NCI-H82 (cell line): ENCODE data around the gene RAI1.

ENCODE experiments used
- DNase-seq: peaks from one replicate; lab custom pipeline; 2025; lab: John Stamatoyannopoulos, UW

RAI1 gene

DNA sequence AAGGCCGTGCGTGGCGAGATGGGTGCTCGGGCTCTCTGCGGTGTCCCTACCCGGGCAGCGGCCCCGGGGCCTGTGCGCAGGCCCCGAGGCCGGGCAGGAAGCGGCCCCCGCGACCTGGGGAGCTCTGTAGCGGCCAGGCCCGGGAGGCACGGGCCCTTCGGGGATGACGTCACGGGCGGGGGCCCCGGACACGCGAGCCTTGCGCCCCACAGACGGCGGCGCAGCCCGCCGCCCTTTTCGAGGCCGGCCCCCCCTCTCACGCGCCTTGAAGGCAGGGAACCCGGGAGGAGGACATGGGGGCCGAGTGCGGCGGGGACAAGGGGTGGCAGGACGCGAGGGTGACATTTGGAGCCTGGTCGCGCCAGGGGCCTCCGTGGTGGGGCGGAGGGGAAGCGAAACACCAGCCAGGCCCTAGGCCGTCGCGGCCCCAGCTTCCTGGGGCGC is 1.1 kb downstream of the RAI1 start:
- peak; percentile 70 for DNase-seq

DNA sequence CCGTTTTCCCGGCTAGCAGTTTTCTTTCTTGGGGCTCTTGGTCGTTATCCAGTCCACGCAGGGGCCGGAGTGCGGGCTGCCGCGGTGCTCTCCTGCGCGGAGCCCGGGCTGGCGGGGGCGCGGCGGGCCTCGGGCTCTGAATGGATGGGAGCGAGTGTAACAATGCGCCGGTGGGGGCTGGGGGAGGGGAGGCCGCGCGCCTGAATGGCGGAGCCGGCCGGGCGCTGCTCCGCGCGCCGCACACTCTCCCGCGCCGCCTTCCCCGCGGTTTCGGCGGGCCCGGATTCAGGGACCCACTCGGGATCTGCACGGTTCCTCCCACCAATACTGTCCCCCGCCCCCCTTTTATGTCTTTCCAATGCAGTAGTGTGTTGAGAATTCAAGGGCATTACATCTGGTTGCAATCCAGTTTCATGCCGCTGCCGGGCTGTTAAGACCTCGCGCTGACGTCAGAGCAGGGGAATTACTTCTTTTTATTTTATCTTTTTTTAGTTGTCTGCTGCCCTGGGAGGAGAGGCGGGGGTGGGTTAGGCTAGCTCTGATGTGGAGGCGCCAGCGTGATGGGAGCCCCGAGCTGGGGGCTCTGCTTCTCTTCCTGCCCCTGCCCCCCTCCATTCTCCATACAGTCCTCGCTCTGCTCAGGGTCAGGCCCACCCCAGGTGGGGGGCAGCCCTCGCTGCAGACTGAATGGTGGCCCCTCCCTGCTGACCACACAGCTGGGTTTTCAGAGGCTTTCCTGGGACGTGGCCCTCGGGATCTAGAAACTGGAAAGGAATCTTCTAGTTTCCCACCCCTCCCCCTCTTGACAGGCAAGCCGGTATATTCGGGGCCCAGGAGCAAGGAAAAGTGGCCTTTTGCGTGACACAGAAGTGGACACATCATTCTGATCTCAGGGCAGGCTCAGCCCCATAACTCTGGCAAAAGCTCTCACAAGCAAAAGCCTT is 1.8 kb downstream of the RAI1 start:
- DNase-seq = peak; percentile 81

DNA sequence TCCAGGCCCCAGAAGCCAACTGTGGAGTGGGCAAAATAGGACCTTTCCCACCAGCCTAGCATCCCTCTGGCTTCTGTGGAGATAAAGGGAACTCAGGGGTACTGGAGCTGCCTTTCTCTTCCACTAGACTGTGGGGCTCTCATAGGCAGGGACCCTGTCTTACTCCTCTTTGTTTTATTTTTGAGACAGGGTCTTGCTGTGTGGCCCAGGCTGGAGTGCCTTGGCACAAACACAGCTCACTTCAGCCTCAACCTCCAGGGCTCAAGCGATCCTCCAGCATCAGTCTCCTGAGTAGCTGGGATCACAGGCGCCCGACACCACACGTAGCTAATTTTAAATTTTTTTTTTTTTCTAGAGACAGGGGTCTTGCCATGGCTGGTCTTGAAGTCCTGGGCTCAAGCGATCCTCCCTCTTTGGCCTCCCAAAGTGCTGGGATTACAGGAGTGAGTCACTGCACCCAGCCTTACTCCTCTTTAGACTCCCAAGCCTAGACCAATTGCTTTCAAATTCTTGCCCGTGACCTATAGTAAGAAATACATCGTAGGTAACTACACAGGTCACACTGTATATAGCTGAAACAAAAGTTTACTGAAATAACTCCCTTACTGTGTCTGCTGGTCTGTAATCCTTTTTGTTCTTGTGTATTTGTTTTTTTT is 2.6 kb downstream of the RAI1 start:
- no peak for DNase-seq

DNA sequence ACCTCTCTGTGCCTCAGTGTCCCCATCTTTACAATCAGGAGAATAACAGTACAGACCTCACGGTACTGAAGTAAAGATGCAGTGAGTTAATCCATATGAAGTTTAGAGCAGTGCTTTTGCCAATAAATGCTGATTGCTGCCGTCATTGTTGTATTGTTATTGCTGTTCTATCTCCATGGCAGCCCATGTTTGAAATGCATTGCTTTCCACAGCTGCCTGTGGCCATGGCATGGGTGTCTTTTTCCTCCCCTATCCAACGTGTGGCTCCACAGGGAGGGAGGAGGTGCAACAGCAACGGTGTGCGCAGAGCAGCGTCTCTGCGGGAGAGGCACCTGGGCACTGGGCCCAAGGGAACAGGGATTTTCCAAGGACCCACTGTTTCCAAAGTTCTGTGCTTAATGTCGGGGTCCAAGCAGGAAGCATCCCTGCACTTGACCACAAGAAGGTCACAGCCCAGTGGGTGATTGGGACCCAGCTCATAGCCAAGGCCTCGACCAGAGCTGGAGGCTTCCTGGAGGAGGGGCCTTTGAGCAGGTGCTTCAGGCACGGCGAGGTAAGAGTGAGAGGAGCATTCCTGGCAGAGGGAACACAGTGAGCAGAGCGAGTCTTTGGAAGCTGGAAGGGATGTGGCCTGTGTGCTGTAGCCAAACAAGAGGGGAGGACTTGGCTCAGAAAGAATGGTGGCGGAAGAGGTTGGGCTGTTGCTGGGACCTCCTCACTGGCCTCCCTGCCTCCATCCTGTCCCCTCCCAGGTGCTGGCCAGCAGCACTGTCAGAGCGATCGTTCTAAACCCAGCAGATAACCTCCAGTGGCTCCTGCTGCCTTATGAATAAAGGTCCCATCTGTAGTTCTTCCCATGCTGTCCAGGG is 3.9 kb downstream of the RAI1 start:
- DNase-seq = no peak

DNA sequence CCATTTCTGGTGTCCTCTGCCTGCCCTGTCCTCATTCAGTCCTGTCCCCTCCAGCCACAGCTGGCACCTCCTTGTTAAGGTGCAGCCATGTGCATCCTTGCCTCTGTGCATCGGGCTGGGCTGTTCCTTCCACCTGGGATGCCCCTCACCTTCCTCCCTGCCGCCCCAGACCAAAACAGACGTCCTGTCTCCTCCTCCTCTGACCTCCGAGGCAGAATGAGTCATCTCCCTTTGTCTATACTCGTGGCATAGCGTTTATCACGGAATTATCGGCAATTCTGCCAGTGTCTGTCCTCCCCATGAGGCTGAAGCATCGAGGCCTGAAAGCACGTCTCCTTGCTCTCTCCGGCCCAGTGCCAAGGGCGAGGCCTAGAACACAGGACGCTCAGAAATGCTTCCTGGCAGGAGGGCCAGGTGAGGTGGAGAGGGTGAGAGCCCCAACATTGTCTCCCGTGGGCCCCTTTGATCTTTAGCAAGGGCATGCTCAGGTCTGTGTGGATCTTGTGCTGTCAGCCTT is 4.6 kb downstream of the RAI1 start:
- DNase-seq = no peak

DNA sequence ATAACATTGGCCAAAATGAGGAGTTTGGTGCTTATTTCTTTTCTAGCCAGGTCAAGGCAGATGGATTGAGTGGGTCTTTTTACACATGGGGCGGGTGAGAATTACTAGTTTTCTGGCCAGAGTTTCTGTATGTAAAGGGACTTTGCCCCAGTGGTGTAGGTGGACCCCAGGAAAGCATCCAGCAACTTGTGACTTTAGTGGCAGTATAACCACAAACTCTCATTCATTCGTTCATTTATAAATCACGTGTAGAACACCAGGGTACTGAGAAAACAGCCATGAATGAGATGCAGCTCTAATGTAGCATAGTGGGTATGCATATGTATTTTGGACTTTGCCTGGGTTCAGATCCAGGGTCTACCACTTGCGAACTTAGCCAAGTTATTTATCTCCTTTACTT is 8.1 kb downstream of the RAI1 start:
- no peak for DNase-seq

DNA sequence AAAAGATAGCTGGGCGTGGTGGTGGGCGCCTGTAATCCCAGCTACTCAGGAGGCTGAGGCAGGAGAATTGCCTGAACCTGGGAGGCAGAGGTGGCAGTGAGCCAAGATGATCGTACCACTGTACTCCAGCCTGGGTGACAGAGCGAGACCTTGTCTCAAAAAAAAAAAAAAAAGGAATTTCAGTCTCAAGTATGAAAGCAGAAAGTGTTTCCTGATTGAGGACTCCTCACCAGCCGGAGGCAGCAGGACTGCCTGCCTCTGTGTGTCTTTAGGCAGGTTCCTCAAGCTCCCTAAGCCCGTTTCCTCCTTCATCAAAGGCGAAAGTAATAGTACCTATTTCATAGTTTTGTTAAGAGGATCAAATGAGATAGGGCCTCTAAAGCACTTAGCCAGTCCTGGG is 9.0 kb downstream of the RAI1 start:
- DNase-seq = peak; percentile 50

DNA sequence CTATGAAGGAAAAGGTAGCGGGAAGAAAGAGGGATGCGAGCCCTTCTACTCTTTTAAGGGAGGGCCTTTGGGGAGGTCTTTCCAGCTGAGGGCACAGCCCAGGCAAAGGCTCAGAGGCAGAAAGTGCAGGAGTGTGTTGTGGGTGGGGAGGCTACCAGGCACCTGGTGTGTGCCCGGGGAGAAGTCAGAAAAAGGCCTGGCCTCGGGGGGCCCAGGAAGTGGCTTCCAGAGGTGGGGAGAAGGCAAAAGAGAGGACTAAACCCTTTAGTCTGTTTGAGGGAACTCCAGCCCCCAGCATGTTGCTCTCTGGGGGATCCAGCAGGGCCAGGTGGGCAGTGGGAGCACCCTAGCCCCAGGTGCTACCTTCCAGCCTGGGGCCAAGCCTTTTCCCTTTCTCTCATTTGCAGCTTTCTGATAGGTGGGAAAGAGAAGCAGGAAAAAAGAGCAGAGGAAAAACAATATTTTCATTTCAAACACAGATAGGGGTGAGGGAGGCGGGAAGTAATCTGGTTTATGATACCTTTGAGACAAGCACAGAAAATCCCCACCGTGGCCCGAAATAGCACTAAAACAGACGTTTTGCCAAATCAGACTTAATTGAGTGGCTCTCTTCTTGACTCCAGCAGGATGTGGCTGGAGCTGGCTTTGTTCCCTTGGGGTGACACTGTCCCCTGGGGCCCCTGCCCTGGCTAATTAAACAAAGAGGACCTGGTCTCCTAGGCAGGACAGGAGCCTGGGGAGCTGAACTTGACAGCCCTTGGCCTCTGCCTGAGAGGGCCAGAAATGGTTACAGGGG is 10.4 kb downstream of the RAI1 start:
- DNase-seq = no peak

DNA sequence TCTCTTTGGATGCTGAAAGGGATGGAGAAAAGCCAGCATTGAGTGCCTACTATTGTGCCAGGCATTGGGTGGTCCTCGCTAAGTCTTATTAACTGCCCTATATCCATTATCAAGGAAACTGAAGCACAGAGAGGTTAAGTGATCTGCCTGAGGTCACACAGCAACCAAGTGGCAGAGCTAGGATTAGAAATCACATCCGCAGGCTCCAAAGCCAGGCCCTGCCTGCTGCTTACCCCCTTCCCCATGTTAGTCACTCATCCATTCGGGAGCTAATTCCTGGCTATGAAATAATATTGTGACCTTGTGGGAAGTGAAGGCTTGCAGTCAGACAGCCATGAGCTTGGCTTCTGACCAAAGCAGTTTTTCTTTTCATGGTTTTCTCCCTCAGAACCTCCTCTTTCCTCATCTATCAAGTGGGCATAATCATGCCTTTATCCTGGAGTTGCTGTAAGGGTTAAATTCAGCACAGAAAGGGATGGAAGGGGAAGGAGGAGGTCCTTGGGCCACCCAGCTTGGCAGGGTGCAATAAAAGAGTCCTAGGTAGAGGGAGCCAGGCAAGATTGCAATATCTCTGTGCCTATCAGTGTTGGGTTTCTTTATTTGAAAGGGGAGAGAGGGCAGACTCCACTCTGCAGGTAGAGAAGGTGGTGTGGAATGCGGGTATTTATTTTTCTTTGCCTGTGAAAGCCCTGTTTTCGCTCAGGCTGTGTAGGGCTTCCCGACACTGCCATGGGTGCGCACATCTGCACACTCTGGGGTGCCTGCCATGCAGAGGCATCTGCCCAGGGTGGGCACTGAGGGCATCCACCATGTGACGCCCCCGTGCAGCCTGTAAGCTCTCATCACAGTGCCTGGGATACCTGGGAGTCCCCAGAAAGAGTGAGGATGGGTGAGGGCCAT is 11.3 kb downstream of the RAI1 start:
- DNase-seq = peak; percentile 49

DNA sequence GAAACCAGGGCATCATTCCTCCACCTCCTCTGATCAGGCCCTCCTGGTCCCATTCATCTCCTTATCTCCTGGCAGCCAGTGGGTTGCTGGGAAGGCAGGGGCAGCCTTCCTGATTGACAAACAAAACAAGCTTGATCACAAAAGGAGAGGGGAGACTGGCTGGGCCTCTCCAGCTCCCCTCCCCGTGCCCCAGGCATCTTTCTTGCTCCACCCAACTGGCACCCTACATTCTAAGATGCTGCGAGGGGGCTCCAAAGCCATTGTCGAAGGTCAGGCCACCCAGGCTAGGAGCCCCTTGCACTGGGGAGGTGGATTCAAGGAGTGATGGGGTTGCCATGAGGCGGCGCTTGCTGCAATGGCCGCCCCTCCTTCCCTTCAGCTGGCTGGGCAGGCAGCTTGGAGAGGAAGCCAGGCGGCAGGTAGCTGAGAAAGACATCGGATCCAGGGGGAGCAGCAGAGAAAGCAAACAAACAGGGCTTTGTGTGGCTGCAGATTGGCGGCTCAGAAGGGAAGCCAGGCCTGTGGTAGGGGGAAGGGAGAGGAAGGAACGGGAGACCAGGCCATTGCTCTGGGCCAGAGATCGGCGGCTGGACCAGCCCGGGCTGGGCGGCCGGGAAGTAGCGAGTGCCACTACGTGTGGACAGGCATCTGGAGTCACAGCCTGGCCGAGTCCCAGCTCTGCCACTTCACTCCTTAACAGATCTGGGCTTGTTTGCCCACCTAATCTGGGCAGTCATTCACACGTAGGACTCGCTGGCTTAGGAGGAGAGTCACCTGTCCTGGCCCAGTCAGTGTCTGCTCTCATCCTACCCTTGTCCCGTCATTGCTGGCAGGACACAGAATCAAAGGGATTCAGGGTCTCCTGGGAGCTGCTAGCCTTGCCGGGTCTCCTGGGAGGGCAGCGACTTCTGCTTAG is 12.3 kb downstream of the RAI1 start:
- DNase-seq = peak; percentile 83

DNA sequence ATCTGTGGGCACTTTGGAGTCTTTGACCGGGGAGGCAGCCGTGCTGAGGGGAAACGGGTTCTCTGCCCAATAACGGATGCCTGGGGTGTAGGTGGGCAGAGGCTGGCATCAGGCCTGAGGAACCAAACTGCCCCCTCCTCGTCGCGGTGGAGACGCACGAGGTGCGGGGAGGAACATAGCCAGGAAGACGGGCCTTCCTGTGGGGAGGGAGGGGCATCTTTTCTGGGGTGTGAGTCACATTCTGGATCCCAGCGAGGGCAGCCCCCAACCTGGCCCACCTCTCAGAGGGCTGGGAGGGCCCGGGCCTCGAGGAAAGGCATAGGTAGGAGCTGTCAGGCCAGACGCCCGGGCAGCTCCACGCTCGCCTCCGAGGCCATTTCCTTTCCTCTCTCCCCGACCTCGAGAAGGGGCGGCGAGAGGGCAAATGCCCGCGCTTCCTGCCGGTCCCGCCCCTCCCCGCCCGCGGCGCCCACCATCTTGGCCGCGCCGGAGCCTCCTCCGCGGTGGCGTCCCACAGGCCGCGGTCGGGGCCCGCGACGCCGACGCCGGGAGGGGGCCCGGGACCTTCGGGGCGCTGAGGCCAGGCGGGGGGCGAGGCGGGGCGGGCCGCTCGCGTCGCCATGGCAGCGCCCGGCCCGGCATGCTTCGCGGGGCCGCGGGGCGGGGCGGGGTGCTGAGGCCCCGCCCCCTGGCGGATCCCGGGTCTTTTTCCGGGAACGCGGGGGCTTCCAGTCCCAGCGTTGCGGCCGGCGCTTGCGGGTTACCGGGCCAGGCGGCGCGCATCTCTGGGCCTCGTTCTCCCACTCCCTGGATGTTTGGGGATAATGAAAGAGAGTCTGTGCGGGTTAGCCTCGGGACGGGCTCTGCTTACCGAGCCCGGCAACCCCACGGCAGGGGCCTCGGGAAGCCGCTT is 13.2 kb downstream of the RAI1 start:
- peak; percentile 84 for DNase-seq

DNA sequence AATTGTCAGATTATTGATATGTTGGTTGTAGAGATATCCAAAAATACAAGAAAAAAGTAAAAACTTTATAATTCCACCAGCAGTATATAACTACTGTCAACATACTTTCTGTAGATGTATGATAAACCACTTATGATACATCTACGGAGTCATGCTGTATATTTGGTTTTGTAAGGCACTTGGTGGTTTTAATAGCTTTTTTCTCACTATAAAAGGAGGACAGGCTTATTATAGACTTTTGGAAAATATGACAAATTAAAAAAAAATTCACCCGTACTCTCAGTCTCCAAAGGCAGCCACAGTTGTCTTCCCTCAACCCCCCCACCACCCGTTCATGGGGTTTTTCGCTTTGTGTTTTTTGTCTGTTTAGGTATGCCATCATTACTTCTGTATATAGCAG is 14.8 kb downstream of the RAI1 start:
- no peak for DNase-seq

DNA sequence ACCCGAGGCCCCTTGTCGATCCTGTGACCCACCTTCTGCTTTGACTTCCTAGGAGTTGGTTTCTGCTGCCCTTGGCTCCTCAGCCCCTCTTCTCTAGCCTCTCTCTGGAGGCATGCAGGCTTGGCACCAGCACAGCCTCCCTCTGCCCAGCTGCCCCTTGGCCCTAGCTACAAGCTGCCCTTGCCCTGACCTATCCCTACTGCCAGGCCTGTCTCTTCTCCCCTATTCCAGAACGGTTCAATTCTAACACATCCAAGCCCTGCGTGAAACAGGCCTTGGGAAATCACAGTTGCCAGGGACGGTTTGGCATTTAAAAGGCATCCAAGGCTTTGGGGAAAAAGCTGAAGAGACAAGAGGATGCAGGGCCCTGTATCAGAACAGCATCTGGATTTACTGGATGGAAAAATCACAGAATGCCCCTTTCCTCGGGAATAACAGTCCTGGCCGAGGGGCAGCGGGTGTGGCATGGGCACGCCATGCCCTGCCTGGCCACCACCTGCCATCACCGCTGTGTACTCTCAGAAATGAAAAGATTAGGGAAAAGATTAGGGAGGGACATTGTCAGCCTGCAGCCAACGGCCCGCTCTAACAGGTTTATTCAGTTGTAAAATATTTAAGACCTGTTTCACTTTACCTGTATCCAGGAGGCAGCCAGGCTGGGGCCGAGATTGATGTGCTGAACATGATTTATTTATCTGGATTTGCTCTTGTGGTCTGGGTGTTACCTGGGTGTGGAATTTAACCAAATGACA is 15.8 kb downstream of the RAI1 start:
- DNase-seq = no peak

DNA sequence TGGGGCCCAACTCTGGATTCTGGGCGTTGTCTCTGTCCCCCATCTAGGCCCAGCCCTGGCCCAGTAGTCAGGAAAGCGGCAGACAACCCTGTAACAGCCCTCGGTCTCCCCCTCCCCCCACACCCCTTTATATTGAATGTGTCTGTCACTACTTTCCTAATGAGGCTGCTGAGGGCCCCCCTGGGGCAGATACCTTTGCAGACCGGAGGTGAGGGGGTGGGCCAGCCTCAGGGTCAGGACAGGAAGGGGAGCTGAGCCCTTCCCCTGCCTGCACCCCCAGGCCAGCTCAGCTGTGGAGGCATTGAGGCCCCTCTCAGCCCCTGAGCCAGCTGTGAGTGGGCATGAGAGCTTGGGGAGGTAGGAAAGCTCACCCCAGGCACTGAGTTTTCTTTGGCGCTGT is 17.1 kb downstream of the RAI1 start:
- DNase-seq = no peak

DNA sequence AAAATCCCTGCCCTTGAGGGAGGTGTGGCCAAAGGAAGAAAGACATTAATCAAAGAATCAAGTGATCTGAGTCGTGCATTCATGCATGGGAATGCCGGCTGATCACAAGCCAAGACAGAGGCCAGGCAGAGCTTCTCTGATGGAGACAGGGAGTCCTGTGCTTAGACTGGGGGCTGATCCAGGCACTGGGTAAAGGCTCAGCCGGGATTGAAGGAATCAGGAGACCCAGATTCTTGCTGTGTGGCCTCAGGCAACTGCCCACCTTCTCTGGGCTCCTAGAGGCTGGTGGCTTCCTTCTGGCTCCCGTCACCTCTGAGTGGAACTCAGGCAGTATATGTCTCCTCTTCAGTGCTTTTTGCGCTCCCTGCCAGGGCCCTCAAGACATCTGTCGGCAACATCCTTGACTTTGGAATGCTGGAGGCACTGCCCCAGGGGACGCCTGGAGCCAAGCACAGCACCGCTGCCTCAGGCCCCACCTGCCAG is 17.7 kb downstream of the RAI1 start:
- DNase-seq = peak; percentile 49

DNA sequence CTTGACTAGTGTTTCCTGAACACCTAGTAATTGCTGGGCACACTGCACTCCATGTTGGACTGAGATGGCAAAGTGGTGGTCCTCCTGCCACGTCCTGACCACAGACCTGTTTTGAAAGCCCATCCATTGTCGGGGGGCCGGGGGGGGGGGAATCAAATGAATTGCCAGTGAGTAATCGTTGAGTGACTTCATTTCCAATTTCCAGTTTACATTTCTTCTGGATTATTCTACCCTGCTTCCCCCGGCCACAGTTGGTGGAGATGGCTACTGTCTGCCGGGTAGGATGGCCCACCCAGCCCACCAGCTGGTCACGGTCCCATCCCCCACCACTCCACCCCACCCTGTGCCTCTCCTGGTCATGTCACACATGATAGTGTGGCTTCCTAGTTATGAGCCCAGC is 18.2 kb downstream of the RAI1 start:
- DNase-seq = no peak
